ENCODE measurements around the gene RTL1.

RTL1 gene

GRCh38 chr14:100885617-100886016 lies 17.9 kb downstream of the RTL1 start:
- DNase-seq (ENCODE audit: insufficient read length, low spot score), result no peak
- no peak for FAIRE-seq
- no peak for TF ChIP-seq CTCF (IDR thresholded peaks at IDR 0.05; ENCODE audit: insufficient read depth, missing control alignments)

GRCh38 chr14:100885196-100885595 lies 18.3 kb downstream of the RTL1 start:
- FAIRE-seq, result no peak
- TF ChIP-seq CTCF (IDR thresholded peaks at IDR 0.05; ENCODE audit: insufficient read depth, missing control alignments), result no peak

GRCh38 chr14:100884456-100884855 lies 19.1 kb downstream of the RTL1 start:
- DNase-seq (ENCODE audit: insufficient read length, low spot score), result no peak
- TF ChIP-seq CTCF (IDR thresholded peaks at IDR 0.05; ENCODE audit: insufficient read depth, missing control alignments), result no peak
- FAIRE-seq, result no peak

More at GRCh38 chr14:100885196-100885595, 18.3 kb downstream of the RTL1 start:
- DNase-seq (ENCODE audit: insufficient read length, low spot score), result no peak

- no peak for DNase-seq (ENCODE audit: insufficient read length, low spot score)
- no peak for FAIRE-seq
- TF ChIP-seq CTCF (IDR thresholded peaks at IDR 0.05; ENCODE audit: insufficient read depth, missing control alignments), result no peak
Observed at GRCh38 chr14:100883789-100884101, 19.8 kb downstream of the RTL1 start.

GRCh38 chr14:100882991-100883788 lies 20.3 kb downstream of the RTL1 start:
- DNase-seq (ENCODE audit: insufficient read length, low spot score), result no peak
- no peak for TF ChIP-seq CTCF (IDR thresholded peaks at IDR 0.05; ENCODE audit: insufficient read depth, missing control alignments)
- no peak for FAIRE-seq

- TF ChIP-seq CTCF (IDR thresholded peaks at IDR 0.05; ENCODE audit: insufficient read depth, missing control alignments), result no peak
- FAIRE-seq (no peak), DNase-seq (ENCODE audit: insufficient read length, low spot score) (no peak)
Observed at GRCh38 chr14:100882026-100882967, 21.2 kb downstream of the RTL1 start.

Measured in D721Med (cell line).